OCI-LY7 (cell line): ENCODE data around the gene ACE.

Experiments
- CTCF ChIP-seq: fragments of 200-600 bp; sonication (generic); conservative IDR thresholded peaks from 2 replicates; pipeline ENCODE4 v1.5.1; 2014; ENCODE audit warnings: mild to moderate bottlenecking, antibody characterized with exemption, low read length, moderate library complexity, mixed read lengths
- EZH2phosphoT487 ChIP-seq: fragments of 200-600 bp; sonication (generic); IDR thresholded peaks from 2 replicates; pipeline ENCODE4 v1.6.1; 2018; ENCODE audit warnings: low read depth, borderline replicate concordance, mild to moderate bottlenecking, mixed run types, antibody characterized with exemption, low read length, moderate library complexity, mixed read lengths

DNA sequence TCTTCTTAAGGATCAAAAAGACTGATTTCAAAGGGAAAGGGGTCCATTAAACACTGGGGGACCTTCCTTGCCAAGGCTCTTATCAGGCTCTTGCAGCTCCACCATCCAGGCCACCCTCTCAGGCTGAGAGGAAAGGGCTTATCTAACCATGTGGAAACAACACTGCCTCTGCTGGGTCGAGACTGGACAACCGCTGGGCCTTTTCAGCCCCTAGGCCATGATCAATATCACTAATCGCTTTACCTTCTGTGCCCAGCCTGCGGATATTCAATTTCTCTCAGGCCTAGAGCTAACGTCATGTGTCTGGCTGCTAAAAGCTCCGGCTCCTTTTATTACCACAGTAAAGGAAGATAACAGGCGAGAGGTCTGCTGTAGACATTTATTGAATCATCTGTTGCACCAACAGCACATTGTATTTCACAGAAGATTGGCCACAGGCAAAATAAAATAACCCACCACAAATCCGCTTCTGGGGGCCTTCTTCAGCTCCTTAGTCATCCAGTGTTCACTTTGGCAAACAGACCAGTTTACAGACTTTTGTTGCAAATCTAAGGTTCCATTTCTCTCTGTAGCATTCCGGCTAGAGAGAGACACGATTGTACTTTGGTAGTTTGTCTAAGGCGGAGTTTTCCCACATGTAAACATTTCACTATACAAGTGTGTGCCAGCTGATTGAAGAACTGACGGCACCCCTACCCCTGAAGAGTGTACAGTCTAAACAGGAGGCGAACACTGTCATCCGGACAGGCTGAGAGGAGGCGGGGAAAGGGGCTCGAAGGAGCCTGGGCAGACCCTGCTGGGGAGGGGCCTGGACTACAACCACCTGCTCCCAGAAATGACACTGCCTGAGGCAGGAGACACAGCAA lies 44.7 kb upstream of the ACE start:
- no peak for TF ChIP-seq CTCF
- TF ChIP-seq EZH2phosphoT487, result no peak
